OCI-LY7 (cell line): ENCODE measurements around the gene MAGOHB.

Experiments used
- CTCF ChIP-seq: fragments of 200-600 bp; sonication (generic); conservative IDR thresholded peaks from 2 replicates; pipeline ENCODE4 v1.5.1; 2014; ENCODE audit warnings: mild to moderate bottlenecking, antibody characterized with exemption, low read length, moderate library complexity, mixed read lengths
- EZH2phosphoT487 ChIP-seq: fragments of 200-600 bp; sonication (generic); IDR thresholded peaks from 2 replicates; pipeline ENCODE4 v1.6.1; 2018; ENCODE audit warnings: low read depth, borderline replicate concordance, mild to moderate bottlenecking, mixed run types, antibody characterized with exemption, low read length, moderate library complexity, mixed read lengths

DNA sequence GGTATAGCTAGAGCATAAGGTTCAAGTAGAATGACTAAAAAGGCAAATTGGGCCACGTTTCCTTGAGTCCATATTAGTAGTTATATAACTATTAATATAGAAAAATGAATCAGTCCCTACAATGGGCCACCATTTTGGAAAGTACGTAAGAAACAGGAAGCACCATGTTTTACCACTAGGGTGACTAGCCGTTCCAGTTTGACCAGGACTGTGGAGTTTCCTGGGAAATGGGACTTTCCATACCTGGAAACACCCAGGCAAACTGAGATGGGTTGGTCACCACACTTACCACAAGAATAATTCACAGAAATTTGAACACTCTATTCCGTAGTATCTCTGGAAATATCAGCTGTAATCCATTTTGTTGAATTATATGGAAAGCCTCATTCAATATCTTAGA lies 2.1 kb upstream of the MAGOHB start:
- TF ChIP-seq CTCF, result no peak
- TF ChIP-seq EZH2phosphoT487, result no peak
